Mucosa of rectum (tissue), 2 donors: ENCODE results near the gene PRKCA.
A peak's percentile ranks its signal among the peaks of the same experiment; 100 is the strongest.

ENCODE experiments used
- H3K27ac ChIP-seq, 2 donors: one replicate each; pipeline ENCODE4 v1.7.0; 2013; ENCODE audit warnings: inconsistent platforms in 2 of 2, low read depth in 2 of 2, low read length in 2 of 2
- H3K27me3 ChIP-seq, 2 donors: one replicate each; pipeline ENCODE4 v1.7.0; 2013; ENCODE audit warnings: low read length in 2 of 2; ENCODE audit not compliant: control insufficient read depth in 2 of 2, insufficient read depth in 2 of 2
- H3K36me3 ChIP-seq, 2 donors: one replicate each; pipeline ENCODE4 v1.7.0; 2013; ENCODE audit warnings: low read length in 2 of 2; ENCODE audit not compliant: control insufficient read depth in 2 of 2, insufficient read depth in 2 of 2
- H3K4me1 ChIP-seq, 2 donors: one replicate each; pipeline ENCODE4 v1.7.0; 2013; ENCODE audit warnings: low read length in 2 of 2, mild to moderate bottlenecking in 1 of 2; ENCODE audit not compliant: control insufficient read depth in 2 of 2, insufficient read depth in 2 of 2
- H3K4me3 ChIP-seq, 2 donors: one replicate each; pipeline ENCODE4 v1.7.0; 2013; ENCODE audit warnings: low read length in 2 of 2
- H3K9ac ChIP-seq, 2 donors: one replicate each; pipeline ENCODE4 v1.7.0; 2013; ENCODE audit warnings: low read length in 2 of 2, low read depth in 1 of 2, mild to moderate bottlenecking in 1 of 2
- H3K9me3 ChIP-seq, 2 donors: one replicate each; pipeline ENCODE4 v1.7.0; 2013; ENCODE audit warnings: low read length in 2 of 2; ENCODE audit not compliant: control insufficient read depth in 2 of 2
- donor health status: healthy.
- donor health status: Normal muscosa, but diverticular disease.

The PRKCA gene

DNA sequence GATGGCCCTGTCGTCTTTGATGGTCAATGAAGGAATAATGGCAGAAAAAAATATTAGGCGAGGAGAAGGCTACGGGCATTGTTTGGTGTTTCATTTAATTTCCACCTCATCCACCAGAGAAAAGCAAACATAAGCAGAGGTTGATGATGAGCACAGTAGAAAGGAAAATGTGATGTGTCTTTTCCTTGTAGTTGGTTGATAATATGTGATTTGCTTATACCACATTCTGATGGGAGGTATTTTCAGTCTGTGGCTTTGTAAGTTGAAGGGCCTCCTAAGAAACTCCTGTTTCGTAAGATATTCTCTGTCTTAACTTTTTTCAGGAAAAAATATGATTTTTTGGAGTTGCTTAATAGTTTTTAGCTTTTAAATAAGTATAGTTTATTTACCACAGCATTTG, 215.7 kb downstream of the PRKCA start:
- Histone ChIP-seq H3K27ac (no peak overlapping the region), H3K4me3 (no peak overlapping the region), H3K9me3 (no peaks in the 10 kb centered on the region), H3K9ac (no peak overlapping the region), H3K4me1 (peaks cover 3 to 7% of the 10 kb centered on the region in 2 donors), H3K27me3 (no peaks in the 10 kb centered on the region), H3K36me3 (no peaks in the 10 kb centered on the region)

DNA sequence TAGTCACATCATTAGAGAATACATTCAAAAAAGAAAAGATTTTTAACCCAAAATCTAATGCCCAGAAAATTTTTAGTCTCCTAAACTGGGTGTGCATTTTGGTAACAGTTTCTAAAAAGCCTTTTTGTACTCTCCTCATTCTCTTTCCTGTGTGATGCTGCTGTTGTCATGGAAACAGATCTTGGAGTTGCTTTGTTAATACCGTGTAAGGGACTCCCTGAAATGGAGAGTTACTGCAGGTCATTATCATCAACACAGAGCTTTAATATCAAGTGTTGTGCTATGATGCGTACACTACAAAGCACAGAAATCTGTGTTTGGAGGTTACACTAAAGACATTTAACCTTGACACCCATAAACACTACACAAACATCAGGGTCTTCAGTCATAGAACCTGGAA, 216.3 kb downstream of the PRKCA start:
- no peak overlapping the region for H3K4me3 ChIP-seq
- H3K27ac ChIP-seq: no peak overlapping the region
- no peak overlapping the region for H3K9ac ChIP-seq
- H3K9me3 ChIP-seq: no peaks in the 10 kb centered on the region
- H3K36me3 ChIP-seq: no peaks in the 10 kb centered on the region
- H3K4me1 ChIP-seq: peaks cover 6 to 12% of the 10 kb centered on the region in 2 donors
- H3K27me3 ChIP-seq: no peaks in the 10 kb centered on the region

DNA sequence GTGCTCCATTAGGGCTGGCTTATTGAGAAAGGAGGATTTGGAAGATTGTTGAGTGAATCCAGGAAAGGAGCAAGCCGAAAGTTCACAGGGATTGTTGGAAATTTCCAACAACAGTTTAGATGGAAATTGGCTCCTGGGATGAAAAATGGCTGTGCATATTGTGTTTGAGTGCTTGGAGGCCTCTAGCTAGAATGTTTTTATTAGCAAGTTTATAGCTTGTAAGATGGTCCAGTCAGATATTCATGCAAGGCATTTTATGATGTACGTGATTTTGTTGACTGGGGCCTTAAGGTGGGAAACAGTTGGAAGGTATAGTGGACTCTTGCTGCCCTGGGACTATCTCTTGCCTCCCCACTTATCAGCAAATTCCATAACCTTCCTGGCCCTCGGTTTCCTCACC, 216.7 kb downstream of the PRKCA start:
- no peak overlapping the region for H3K9ac ChIP-seq
- no peak overlapping the region for H3K27ac ChIP-seq
- H3K9me3 ChIP-seq: no peaks in the 10 kb centered on the region
- H3K27me3 ChIP-seq: no peaks in the 10 kb centered on the region
- no peak overlapping the region for H3K4me3 ChIP-seq
- H3K36me3 ChIP-seq: no peaks in the 10 kb centered on the region
- peaks cover 6 to 16% of the 10 kb centered on the region in 2 donors for H3K4me1 ChIP-seq

DNA sequence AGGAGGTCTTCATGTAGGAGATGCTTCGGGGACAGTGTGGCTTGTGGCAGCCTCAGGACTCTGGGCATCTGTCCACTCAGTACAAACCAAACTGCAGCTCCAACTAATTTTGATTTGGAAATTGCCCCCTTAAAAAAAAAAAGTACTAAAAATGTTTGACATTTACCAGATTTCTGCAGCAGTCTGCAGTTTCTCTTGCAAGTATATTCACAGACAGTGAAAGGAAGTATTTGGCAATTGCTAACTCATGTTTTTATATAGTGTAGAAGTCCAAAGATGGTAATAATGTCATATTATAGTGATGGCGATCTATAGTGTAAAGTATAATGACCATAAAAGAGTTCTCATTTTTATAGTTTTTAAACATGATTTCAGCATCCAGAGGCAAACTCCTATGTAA, 218.6 kb downstream of the PRKCA start:
- Histone ChIP-seq H3K27ac (no peak overlapping the region), H3K4me1 (peaks cover 6 to 24% of the 10 kb centered on the region in 2 donors), H3K27me3 (no peaks in the 10 kb centered on the region), H3K36me3 (no peaks in the 10 kb centered on the region), H3K9ac (no peak overlapping the region), H3K4me3 (no peak overlapping the region), H3K9me3 (peaks cover 0 to 5% of the 10 kb centered on the region in 2 donors)

GRCh38 chr17:66522591-66523272, 220.3 kb downstream of the PRKCA start:
- H3K9me3 ChIP-seq: peaks cover 0 to 5% of the 10 kb centered on the region in 2 donors
- H3K4me1 ChIP-seq: peaks cover 6 to 24% of the 10 kb centered on the region in 2 donors
- H3K27me3 ChIP-seq: no peaks in the 10 kb centered on the region
- H3K9ac ChIP-seq: no peak overlapping the region
- H3K4me3 ChIP-seq: no peak overlapping the region
- H3K27ac ChIP-seq: peak overlapping the region in 1 of 2 donors; percentile 60
- no peaks in the 10 kb centered on the region for H3K36me3 ChIP-seq

DNA sequence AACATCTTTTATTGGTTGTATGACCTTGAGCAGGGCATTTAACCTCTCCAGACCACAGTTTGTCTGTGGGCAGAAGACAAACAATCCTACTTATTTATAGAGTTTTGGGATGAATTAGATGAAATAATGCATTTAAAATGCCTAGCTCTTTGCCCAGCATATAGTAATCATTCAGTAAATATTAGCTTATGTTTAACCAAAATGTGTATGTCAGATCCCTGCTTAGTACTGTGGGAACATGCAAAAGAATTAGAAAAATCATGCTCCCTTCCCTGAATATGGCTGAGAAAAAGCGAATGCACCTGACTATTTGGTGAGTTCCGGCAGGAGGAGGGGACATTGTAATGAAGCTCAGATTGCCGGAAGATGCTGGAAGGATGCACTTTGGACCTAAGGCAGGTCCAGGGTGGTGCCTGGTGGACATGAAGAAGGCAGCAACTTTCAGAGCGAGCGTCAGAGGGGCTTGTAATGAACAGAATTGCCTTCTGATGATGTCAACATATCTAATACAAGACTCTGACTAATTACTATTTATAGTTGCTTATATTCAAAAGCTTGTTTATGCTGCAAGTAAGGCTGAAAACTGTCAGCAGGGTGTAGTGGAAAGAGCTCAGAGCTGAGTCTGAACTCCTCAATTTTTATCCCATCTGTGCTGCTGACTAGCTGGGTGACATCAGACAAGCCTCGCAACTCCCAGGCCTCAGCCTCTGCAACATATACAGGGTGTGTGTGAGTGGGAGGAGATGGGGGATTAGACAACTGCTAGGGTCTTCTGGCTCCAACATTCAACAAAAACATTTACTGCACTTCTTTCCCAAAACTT, 221.2 kb downstream of the PRKCA start:
- Histone ChIP-seq H3K9ac (no peak overlapping the region), H3K9me3 (peaks cover 0 to 5% of the 10 kb centered on the region in 2 donors), H3K4me1 (peaks cover 6 to 24% of the 10 kb centered on the region in 2 donors), H3K27me3 (no peaks in the 10 kb centered on the region), H3K27ac (peak overlapping the region; percentile 48 to 60), H3K36me3 (no peaks in the 10 kb centered on the region), H3K4me3 (no peak overlapping the region)

DNA sequence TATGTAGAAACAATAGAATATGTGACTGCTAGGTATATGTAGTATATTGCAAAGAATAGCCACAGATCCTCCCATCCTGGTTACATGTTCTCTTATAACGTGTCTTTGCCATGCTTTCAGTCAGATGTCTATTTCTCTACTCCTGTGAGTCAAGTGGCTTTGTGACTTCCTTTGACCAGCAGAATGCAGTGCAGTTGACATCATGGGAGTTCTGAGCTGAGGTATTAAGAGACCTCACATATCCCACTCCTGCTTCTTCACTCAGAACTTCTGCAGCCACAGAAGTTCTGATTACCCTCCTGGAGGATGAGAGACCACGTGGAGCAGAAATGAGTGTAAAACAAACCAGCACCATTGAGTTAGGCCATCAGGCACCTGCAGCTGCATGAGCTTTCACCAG, 222.5 kb downstream of the PRKCA start:
- H3K36me3 ChIP-seq: no peaks in the 10 kb centered on the region
- H3K27ac ChIP-seq: peak overlapping the region in 1 of 2 donors; percentile 11
- no peak overlapping the region for H3K9ac ChIP-seq
- H3K9me3 ChIP-seq: peaks cover 0 to 5% of the 10 kb centered on the region in 2 donors
- H3K4me1 ChIP-seq: peaks cover 6 to 24% of the 10 kb centered on the region in 2 donors
- H3K4me3 ChIP-seq: no peak overlapping the region
- no peaks in the 10 kb centered on the region for H3K27me3 ChIP-seq

DNA sequence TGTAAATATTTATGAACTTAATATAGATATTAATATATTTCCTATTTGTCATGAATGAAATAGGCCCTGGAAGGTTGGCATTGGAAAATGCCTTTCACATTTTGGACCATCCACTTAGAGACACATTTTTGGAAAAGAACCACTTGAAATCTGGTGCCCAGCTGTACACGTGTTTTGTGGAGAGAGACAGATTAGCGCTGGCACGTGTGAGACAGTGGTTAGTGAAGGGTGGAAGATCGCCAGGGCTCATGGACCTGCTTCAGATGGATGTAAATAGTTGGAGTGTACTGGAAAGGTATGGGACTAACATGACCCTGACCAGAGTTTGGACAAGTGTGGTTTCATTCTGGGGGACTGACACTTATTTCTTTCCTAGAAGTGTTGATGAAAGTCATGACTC, 222.9 kb downstream of the PRKCA start:
- H3K4me3 ChIP-seq: no peak overlapping the region
- peaks cover 6 to 24% of the 10 kb centered on the region in 2 donors for H3K4me1 ChIP-seq
- no peaks in the 10 kb centered on the region for H3K27me3 ChIP-seq
- H3K27ac ChIP-seq: no peak overlapping the region
- H3K9ac ChIP-seq: no peak overlapping the region
- H3K9me3 ChIP-seq: peaks cover 0 to 5% of the 10 kb centered on the region in 2 donors
- no peaks in the 10 kb centered on the region for H3K36me3 ChIP-seq

DNA sequence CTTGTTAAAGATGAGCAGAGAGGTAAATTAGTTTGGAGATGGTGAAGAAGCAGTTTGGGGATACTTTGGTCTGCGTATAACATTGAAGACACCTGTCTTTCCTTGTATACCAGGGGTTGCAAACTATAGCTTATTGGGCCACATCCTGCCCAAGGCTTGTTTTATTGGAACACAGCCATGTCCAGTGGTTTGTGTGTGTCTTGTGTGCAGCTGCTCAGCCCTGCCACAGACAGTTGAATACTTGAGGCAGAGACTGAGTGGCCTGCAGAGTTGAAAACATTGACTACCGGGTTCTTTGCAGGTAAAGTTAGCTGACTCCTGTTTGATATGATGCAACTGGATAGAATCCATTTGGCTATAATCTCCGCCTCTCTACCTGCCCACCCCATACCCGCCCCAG, 224.4 kb downstream of the PRKCA start:
- Histone ChIP-seq H3K27me3 (no peaks in the 10 kb centered on the region), H3K4me3 (no peak overlapping the region), H3K36me3 (no peaks in the 10 kb centered on the region), H3K4me1 (peaks cover 6 to 24% of the 10 kb centered on the region in 2 donors), H3K9me3 (peaks cover 0 to 5% of the 10 kb centered on the region in 2 donors), H3K9ac (no peak overlapping the region), H3K27ac (no peak overlapping the region)

DNA sequence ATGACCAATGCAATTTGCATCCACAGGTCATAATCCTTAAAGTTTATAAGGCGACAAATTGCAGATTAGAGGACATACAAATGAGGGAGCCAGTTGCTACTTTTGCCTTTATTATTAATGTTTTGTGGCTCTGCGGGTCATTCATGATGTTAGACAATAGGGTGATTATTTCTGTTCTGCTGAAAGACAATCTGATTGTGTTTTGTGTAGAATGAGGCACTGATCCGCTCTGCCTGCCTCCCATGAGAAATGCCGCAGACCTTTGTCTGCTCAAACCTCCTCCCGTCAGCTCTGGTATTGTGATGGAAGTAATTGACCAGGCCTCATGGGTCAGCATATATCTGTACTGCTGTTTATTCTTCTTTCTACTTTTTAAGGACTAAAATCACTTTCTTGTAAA, 224.9 kb downstream of the PRKCA start:
- no peak overlapping the region for H3K4me3 ChIP-seq
- H3K9me3 ChIP-seq: peaks cover 0 to 5% of the 10 kb centered on the region in 2 donors
- H3K36me3 ChIP-seq: no peaks in the 10 kb centered on the region
- H3K4me1 ChIP-seq: peaks cover 6 to 20% of the 10 kb centered on the region in 2 donors
- H3K27ac ChIP-seq: no peak overlapping the region
- H3K9ac ChIP-seq: no peak overlapping the region
- H3K27me3 ChIP-seq: no peaks in the 10 kb centered on the region
